ENCODE data around the gene DNAJA4. TPM values are rescaled to one million over a fixed set of nuclear protein-coding genes. Genes with fewer than 3 reads are reported as not detected.

Gene DNAJA4
- total and polyA plus RNA-seq, 2 of the 13 experiments (the other 11 are each of a cell fraction or from before 2014, with no cell fraction given): not detected

- CTCF ChIA-PET (ENCODE audit: low intra/inter-chr PET ratio, low total read pairs): no interaction called here
- no peaks in the 10 kb centered on the region for H3K36me3 ChIP-seq (replicated peaks in 1 of 2; ENCODE audit: control insufficient read depth in 1 of 2, insufficient read depth in 2 of 2, low read length in 2 of 2)
- no peak for DNase-seq (ENCODE audit: low spot score)
- POLR2A ChIA-PET: no interaction called here
- FAIRE-seq: no peak
- H4K20me1 ChIP-seq (ENCODE audit: insufficient read depth, low read length): no peaks in the 10 kb centered on the region
- intact Hi-C loops (cut with micrococcal nuclease; ENCODE audit: unreplicated experiment): no loop called here
- 61% methylated on average over 6 of the region's 23 CpGs for WGBS (ENCODE audit: low lambda C conversion rate)
- no peak overlapping the region for H3K27ac ChIP-seq (ENCODE audit: extremely low read length, insufficient read depth, low read length)
- no peaks in the 10 kb centered on the region for H3K9me3 ChIP-seq (ENCODE audit: low read length)
- H3K4me2 ChIP-seq (ENCODE audit: low read depth, low read length): no peak overlapping the region
- no peaks in the 10 kb centered on the region for H3K4me1 ChIP-seq (ENCODE audit: insufficient read depth, low read length)
- ATAC-seq: no peak
- H3K9ac ChIP-seq (ENCODE audit: insufficient read depth, low read depth, low read length): no peak overlapping the region
- in situ Hi-C loops (cut with HindIII; ENCODE audit: extremely low pct_ligation_motif_present, low pct_unique_long_range_greater_than_20kb): no loop called here
- H3K4me3 ChIP-seq (replicated peaks in 1 of 3; ENCODE audit: insufficient read depth in 1 of 3, low read depth in 2 of 3, low read length in 3 of 3): no peak overlapping the region
- no TSS peak for BruUV-seq (replicated peaks)
- no peaks in the 10 kb centered on the region for H3K79me2 ChIP-seq (ENCODE audit: insufficient read depth, low read length)
- H2AFZ ChIP-seq (ENCODE audit: low read length): no peak overlapping the region
- peaks cover 0 to 25% of the 10 kb centered on the region in 2 experiments; a peak in 1 of 5 replicates for H3K27me3 ChIP-seq (ENCODE audit: control insufficient read depth in 1 of 2, insufficient read depth in 2 of 2, low read length in 2 of 2)
- TF ChIP-seq AKNA (CRISPR knock-in tag; IDR thresholded peaks at IDR 0.05; ENCODE audit: borderline replicate concordance) (no peak), ZNF768 (CRISPR knock-in tag; IDR thresholded peaks at IDR 0.05) (no peak), MEIS2 (CRISPR knock-in tag; IDR thresholded peaks at IDR 0.05) (no peak), ZNF512B (CRISPR knock-in tag; IDR thresholded peaks at IDR 0.05; ENCODE audit: borderline replicate concordance) (no peak), KLF9 (CRISPR knock-in tag; IDR thresholded peaks at IDR 0.05; ENCODE audit: low read depth) (no peak), TFDP2 (CRISPR knock-in tag; IDR thresholded peaks at IDR 0.05) (no peak), USF2 (IDR thresholded peaks at IDR 0.05; ENCODE audit: low read depth, low read length) (no peak), USF2 (CRISPR knock-in tag; IDR thresholded peaks at IDR 0.05; ENCODE audit: borderline replicate concordance) (no peak), MATR3 (CRISPR knock-in tag; IDR thresholded peaks at IDR 0.05) (no peak), SMC3 (IDR thresholded peaks at IDR 0.05; ENCODE audit: low read length) (no peak), ZBTB37 (CRISPR knock-in tag; IDR thresholded peaks at IDR 0.05) (no peak), FIP1L1 (IDR thresholded peaks at IDR 0.05; ENCODE audit: borderline replicate concordance, insufficient read depth, low read depth, low read length) (no peak), MTA3 (CRISPR knock-in tag; IDR thresholded peaks at IDR 0.05) (no peak)
These were observed 457 bp upstream of the DNAJA4 start for GRCh38 chr15:78263907-78264303.

All from HepG2 (cell line).